GM12878 (cell line): Measurements from ENCODE around the gene ZNF628. TPM values are rescaled to one million over a fixed set of nuclear protein-coding genes. Genes with fewer than 3 reads are reported as not detected.
"Not testable (repeated sequence)": the region's sequence is repeated elsewhere in the genome, so short reads cannot be mapped to it uniquely, and the experiment has no call there.

ENCODE experiments used
- ATAC-seq: fragments of 200-7000 bp; cut with Tn5 transposase; 3 replicates; pipeline ENCODE4 v1.9.1; 2020; ENCODE audit warnings: mild to moderate bottlenecking, moderate library complexity
- BruUV-seq: library from RNA; stranded (reverse); fragments of 400-500 nt; replicated peaks from 2 replicates; lab custom pipeline; 2021; lab: Mats Ljungman, UMichigan
- CTCF ChIA-PET: fragments of 300-600 bp; sonication (Branson Sonifier 250); formaldehyde crosslinking; extraction: SDS; loops from one replicate; lab custom pipeline; 2021; ENCODE audit warnings: inconsistent platforms; lab: Yijun Ruan, JAX
- POLR2A ChIA-PET: fragments of 350-600 bp; formaldehyde crosslinking; extraction: SDS; loops from one replicate; lab custom pipeline; 2021; ENCODE audit warnings: inconsistent platforms; lab: Charles Lee
- RAD21 ChIA-PET: fragments of 300-600 bp; sonication (Branson Sonifier 250); formaldehyde crosslinking; loops from one replicate; lab custom pipeline; 2023; ENCODE audit warnings: antibody characterized with exemption; ENCODE audit not compliant: unreplicated experiment; lab: Charles Lee
- SMC1A ChIA-PET: fragments of 300-600 bp; sonication (Branson Sonifier 250); formaldehyde crosslinking; loops from one replicate; lab custom pipeline; 2023; ENCODE audit not compliant: unreplicated experiment, uncharacterized antibody; lab: Charles Lee
- DNase-seq: peaks from one replicate; pipeline ENCODE4 v3.0.0-alpha.2; 2011; ENCODE audit warnings: low read depth, low spot score
- FAIRE-seq: peaks from 3 replicates; lab custom pipeline; 2011; peaks lifted over from hg19 to GRCh38; lab: Jason Lieb, UNC
- H2AFZ ChIP-seq: 2 replicates; pipeline ENCODE4 v1.6.0; 2011; ENCODE audit warnings: low read depth, low read length, control low read depth; ENCODE audit not compliant: control insufficient read depth
- H3K27ac ChIP-seq: 2 replicates; pipeline ENCODE4 v1.5.1; 2011; ENCODE audit warnings: control low read depth; ENCODE audit not compliant: control insufficient read depth, insufficient read depth
- H3K27me3 ChIP-seq, 2 experiments: replicated peaks in 1 of 2; 2 replicates each; pipeline versions ENCODE4 v1.6.0 to v1.6.1; 2011; ENCODE audit warnings: low read length in 1 of 2; ENCODE audit not compliant: control insufficient read depth in 2 of 2, insufficient read depth in 2 of 2
- H3K36me3 ChIP-seq, 2 experiments: 2 replicates each; pipeline ENCODE4 v1.5.1; 2011; ENCODE audit warnings: low read length in 1 of 2; ENCODE audit not compliant: control insufficient read depth in 2 of 2, insufficient read depth in 2 of 2
- H3K4me1 ChIP-seq: 2 replicates; pipeline ENCODE4 v1.6.1; 2011; ENCODE audit warnings: mild to moderate bottlenecking, low read length, moderate library complexity, mixed read lengths; ENCODE audit not compliant: control insufficient read depth, insufficient read depth
- H3K4me2 ChIP-seq: 2 replicates; pipeline ENCODE4 v1.6.0; 2011; ENCODE audit warnings: control low read depth; ENCODE audit not compliant: control insufficient read depth, insufficient read depth
- H3K4me3 ChIP-seq: fragments of 200-600 bp; sonication (generic); 2 replicates; pipeline ENCODE4 v1.5.1; 2016
- H3K79me2 ChIP-seq: 2 replicates; pipeline ENCODE4 v1.6.0; 2011; ENCODE audit warnings: low read length; ENCODE audit not compliant: control insufficient read depth, insufficient read depth
- H3K9ac ChIP-seq: 2 replicates; pipeline ENCODE4 v1.8.0; 2011; ENCODE audit warnings: low read length, control low read depth, mixed read lengths; ENCODE audit not compliant: control insufficient read depth, insufficient read depth
- H3K9me3 ChIP-seq: replicated peaks from 3 replicates; pipeline ENCODE4 v1.5.1; 2011; ENCODE audit warnings: mild to moderate bottlenecking, low read length; ENCODE audit not compliant: control insufficient read depth, insufficient read depth
- H4K20me1 ChIP-seq: 2 replicates; pipeline ENCODE4 v1.6.0; 2011; ENCODE audit not compliant: control insufficient read depth, insufficient read depth
- FOXK2 ChIP-seq: fragments of 450-650 bp; IDR thresholded peaks from 2 replicates; pipeline ENCODE4 v1.6.1; 2017; ENCODE audit warnings: mild to moderate bottlenecking, moderate library complexity
- IRF4 ChIP-seq: IDR thresholded peaks from 2 replicates; pipeline ENCODE4 v1.6.1; 2011; ENCODE audit warnings: low read depth, low read length
- POLR2A ChIP-seq: IDR thresholded peaks from 2 replicates; pipeline ENCODE4 v1.6.1; 2011; ENCODE audit warnings: low read depth, mild to moderate bottlenecking, low read length
- POLR2AphosphoS5 ChIP-seq: IDR thresholded peaks from 2 replicates; pipeline ENCODE4 v1.6.1; 2011; ENCODE audit warnings: mild to moderate bottlenecking, low read length, inconsistent platforms
- SPI1 ChIP-seq: IDR thresholded peaks from 2 replicates; pipeline ENCODE4 v1.6.1; 2011; ENCODE audit warnings: low read depth, mild to moderate bottlenecking, low read length, moderate library complexity, borderline replicate concordance; ENCODE audit not compliant: insufficient read depth
- WGBS: methylation state at CpG from one replicate; pipeline ENCODE4 v1.1.6; 2016; ENCODE audit warnings: low lambda C conversion rate; ENCODE audit not compliant: insufficient replicate concordance, insufficient coverage; ENCODE audit errors: missing lambda C conversion rate; 5-methylcytosine and 5-hydroxymethylcytosine counted together
- in situ Hi-C: fragments of 300-500 bp; cut with MboI; formaldehyde crosslinking; loops from 9 replicates; pipeline ENCODE4 v1.14.3; 2018; ENCODE audit warnings: mixed read lengths
- intact Hi-C: fragments of 100-400 bp; cut with micrococcal nuclease; formaldehyde crosslinking; loops from one replicate; pipeline ENCODE4 v1.14.2; 2022; ENCODE audit not compliant: unreplicated experiment
- polyA plus RNA-seq, 11 experiments: library from polyadenylated mRNA; depleted of rRNA in 4 of 11; unstranded in 6 of 11; stranded (reverse) in 5 of 11; fragments of >200 nt; fragmentation: Nextera tagmentation in 4 of 11; fragmentation: Illumina TruSeq in 1 of 11; extraction: Ambion mirVana in 4 of 11; extraction: Trizol in 1 of 11; gene quantifications; 1 replicate in 1 of 11; 2 replicates in 10 of 11; pipeline versions ENCODE4 v1.2.1 to v1.2.3, GENCODE V29; 2011 to 2016; ENCODE audit warnings: inconsistent platforms in 2 of 11, missing spikeins in 2 of 11, low read depth in 1 of 11
- total RNA-seq, 4 experiments: library from RNA; depleted of rRNA in 3 of 4; stranded (reverse); fragments of >200 nt in 3 of 4; fragmentation: Illumina TruSeq in 1 of 4; extraction: Trizol in 1 of 4; gene quantifications; 2 replicates each; pipeline versions ENCODE4 v1.2.1 to v1.2.3, GENCODE V29; 2013 to 2021

ZNF628 gene
- total and polyA plus RNA-seq, 10 of the 15 experiments (the other 5 are each of a cell fraction or from before 2014, with no cell fraction given): 0.04 to 11.3 (median 1.6) TPM; not detected in 1

DNA sequence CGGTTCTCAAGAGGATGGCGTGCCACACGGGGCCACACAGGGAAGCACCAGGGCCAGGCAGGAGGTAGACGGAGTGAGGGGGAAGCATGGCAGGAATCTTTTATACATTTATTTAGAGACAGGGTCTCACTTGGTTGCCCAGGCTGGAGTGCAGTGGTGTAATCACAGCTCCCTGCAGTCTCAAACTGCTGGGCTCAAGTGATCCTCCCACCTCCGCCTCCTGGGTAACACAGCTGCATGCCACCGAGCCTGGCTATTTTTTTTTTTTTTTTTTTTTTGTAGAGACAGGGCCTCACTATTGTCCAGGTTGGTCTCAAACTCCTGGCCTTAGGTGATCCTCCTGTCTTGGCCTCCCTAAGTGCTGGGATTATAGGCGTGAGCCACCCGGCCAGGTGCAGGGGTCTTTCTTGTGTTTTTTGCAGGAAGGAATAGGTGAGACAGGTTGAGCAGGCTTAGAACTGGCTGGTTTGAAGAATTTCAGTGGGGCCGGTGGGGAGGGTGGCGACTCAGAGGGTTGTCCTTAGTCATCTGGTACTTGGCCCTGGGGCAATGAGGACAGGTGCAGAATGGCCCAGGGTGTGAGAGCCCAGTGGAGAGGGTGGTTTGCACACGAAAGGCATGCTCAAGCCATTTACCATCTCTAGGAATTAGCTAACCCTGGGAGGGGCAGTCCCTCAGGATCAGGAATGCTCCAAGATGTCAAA is 19.4 kb downstream of the ZNF628 start:
- in situ Hi-C loops: no loop called here
- no peaks in the 10 kb centered on the region for H3K36me3 ChIP-seq

DNA sequence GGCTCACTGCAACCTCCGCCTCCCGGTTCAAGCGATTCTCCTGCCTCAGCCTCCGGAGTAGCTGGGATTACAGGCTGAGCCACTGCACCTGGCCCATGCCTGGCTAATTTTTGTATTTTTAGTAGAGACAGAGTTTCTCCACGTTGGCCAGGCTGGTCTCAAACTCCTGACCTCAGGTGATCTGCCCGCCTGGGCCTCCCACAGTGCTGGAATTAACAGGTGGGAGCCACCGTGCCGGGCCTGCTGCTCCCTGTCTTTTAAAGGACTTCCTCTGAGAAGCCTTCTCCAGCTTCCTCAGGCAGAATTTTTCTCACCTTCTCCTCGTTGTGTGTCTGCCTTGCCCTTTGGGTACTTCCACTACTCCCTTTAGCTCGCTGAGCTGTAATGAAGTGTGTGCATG is 20.4 kb downstream of the ZNF628 start:
- ChIA-PET CTCF (interaction anchor here (2.8 kb wide), 1 partner anchor 29 kb away, joined by 7 read pairs; no protein-coding TSS in a partner anchor), RAD21 (interaction anchor here (0.6 kb wide), 1 partner anchor 18 kb away, joined by 4 read pairs; no protein-coding TSS in a partner anchor), SMC1A (interaction anchor here (1.5 kb wide), 1 partner anchor 10 kb away, joined by 4 read pairs; no protein-coding TSS in a partner anchor)
- H3K27ac ChIP-seq, H3K9ac ChIP-seq, H3K4me1 ChIP-seq, H3K36me3 ChIP-seq, H3K9me3 ChIP-seq, in situ Hi-C loops, H2AFZ ChIP-seq, intact Hi-C loops, H3K79me2 ChIP-seq, BruUV-seq, H3K27me3 ChIP-seq, POLR2A ChIA-PET, H4K20me1 ChIP-seq, DNase-seq, H3K4me3 ChIP-seq, ATAC-seq, FAIRE-seq, H3K4me2 ChIP-seq: not testable (repeated sequence)
- WGBS: 60% methylated on average over 10 of the region's 10 CpGs

More for the DNA sequence above, 19.4 kb downstream of the ZNF628 start:
- H4K20me1 ChIP-seq: no peaks in the 10 kb centered on the region
- H3K79me2 ChIP-seq: no peaks in the 10 kb centered on the region
- no peak for ATAC-seq
- 38% methylated on average over 11 of the region's 11 CpGs for WGBS
- H3K27ac ChIP-seq: no peak overlapping the region
- ChIA-PET CTCF (interaction anchor here (2.8 to 3.1 kb wide), 2 partner anchors 8 to 28 kb away, joined by 7 to 12 read pairs; no protein-coding TSS in a partner anchor), POLR2A (no interaction called here), SMC1A (no interaction called here), RAD21 (no interaction called here)
- no peak overlapping the region for H3K9ac ChIP-seq
- no peaks in the 10 kb centered on the region for H3K9me3 ChIP-seq
- H3K4me2 ChIP-seq: no peak overlapping the region
- no TSS peak for BruUV-seq
- no peak overlapping the region for H2AFZ ChIP-seq
- intact Hi-C loops: no loop called here
- DNase-seq: no peak
- no peak overlapping the region for H3K4me3 ChIP-seq
- no peaks in the 10 kb centered on the region for H3K4me1 ChIP-seq
- FAIRE-seq: no peak
- H3K27me3 ChIP-seq: no peaks in the 10 kb centered on the region; a peak in 1 of 4 replicates
- no peak for TF ChIP-seq SPI1
- no peak for TF ChIP-seq IRF4
- no peak for TF ChIP-seq POLR2A
- TF ChIP-seq POLR2AphosphoS5: no peak
- no peak for TF ChIP-seq FOXK2
